GM19452 (cell line): Measurements from ENCODE around the gene MFAP2.

Experiments
- ATAC-seq: cut with Tn5 transposase; IDR thresholded peaks from one replicate; pipeline ENCODE4 v1.9.1; 2021; ENCODE audit not compliant: unreplicated experiment

Gene MFAP2

GRCh38 chr1:16981269-16981849 is 939 bp upstream of the MFAP2 start:
- ATAC-seq = no peak

GRCh38 chr1:16979475-16980327 is 719 bp downstream of the MFAP2 start:
- ATAC-seq = no peak

GRCh38 chr1:16978567-16979474 is 1.6 kb downstream of the MFAP2 start:
- ATAC-seq = no peak

- no peak for ATAC-seq
Observed at GRCh38 chr1:16978139-16978538, 2.3 kb downstream of the MFAP2 start.

GRCh38 chr1:16977377-16977776 is 3.0 kb downstream of the MFAP2 start:
- ATAC-seq = no peak

- no peak for ATAC-seq
Observed at GRCh38 chr1:16976966-16977365, 3.5 kb downstream of the MFAP2 start.

- ATAC-seq = no peak
Observed at GRCh38 chr1:16975838-16976237, 4.6 kb downstream of the MFAP2 start.

GRCh38 chr1:16975211-16975610 is 5.2 kb downstream of the MFAP2 start:
- ATAC-seq = no peak

- ATAC-seq = no peak
Observed at GRCh38 chr1:16973215-16973614, 7.2 kb downstream of the MFAP2 start.

GRCh38 chr1:16972189-16972895 is 8.1 kb downstream of the MFAP2 start:
- ATAC-seq = no peak

- ATAC-seq = no peak
Observed at GRCh38 chr1:16971341-16972188, 8.9 kb downstream of the MFAP2 start.

- no peak for ATAC-seq
Observed at GRCh38 chr1:16970132-16970910, 10.1 kb downstream of the MFAP2 start.

GRCh38 chr1:16969651-16970050 is 10.8 kb downstream of the MFAP2 start:
- ATAC-seq = no peak

- ATAC-seq = no peak
Observed at GRCh38 chr1:16969057-16969611, 11.3 kb downstream of the MFAP2 start.

GRCh38 chr1:16968372-16968771 is 12.0 kb downstream of the MFAP2 start:
- ATAC-seq = no peak

GRCh38 chr1:16967962-16968361 is 12.5 kb downstream of the MFAP2 start:
- no peak for ATAC-seq

GRCh38 chr1:16967095-16967575 is 13.3 kb downstream of the MFAP2 start:
- no peak for ATAC-seq

- no peak for ATAC-seq
Observed at GRCh38 chr1:16966282-16966681, 14.1 kb downstream of the MFAP2 start.
